NT2/D1 (cell line): ENCODE data around the gene ARHGEF4.

Experiments
- DNase-seq: peaks from one replicate; pipeline ENCODE4 v3.0.0-alpha.2; 2011; ENCODE audit warnings: low read depth, low spot score
- H3K27me3 ChIP-seq: 2 replicates; pipeline ENCODE4 v1.6.0; 2011; ENCODE audit warnings: mild to moderate bottlenecking; ENCODE audit not compliant: insufficient read length, insufficient read depth
- H3K36me3 ChIP-seq: 2 replicates; pipeline ENCODE4 v1.6.1; 2011; ENCODE audit warnings: mild to moderate bottlenecking, low read length, mixed read lengths; ENCODE audit not compliant: insufficient read depth, insufficient read length
- H3K4me1 ChIP-seq: 2 replicates; pipeline ENCODE4 v1.5.1; 2011; ENCODE audit not compliant: insufficient read depth, insufficient read length
- H3K4me3 ChIP-seq: 2 replicates; pipeline ENCODE4 v1.5.1; 2011; ENCODE audit warnings: low read depth; ENCODE audit not compliant: insufficient read length
- H3K9ac ChIP-seq: 2 replicates; pipeline ENCODE4 v1.6.0; 2011; ENCODE audit warnings: low read depth; ENCODE audit not compliant: insufficient read length
- H3K9me3 ChIP-seq: 2 replicates; pipeline ENCODE4 v1.5.1; 2011; ENCODE audit warnings: mild to moderate bottlenecking, low read length; ENCODE audit not compliant: insufficient read depth
- SUZ12 ChIP-seq: IDR thresholded peaks from 2 replicates; pipeline ENCODE4 v1.6.1; 2011; ENCODE audit not compliant: insufficient read length, insufficient read depth; ENCODE audit errors: extremely low read depth
- YY1 ChIP-seq: IDR thresholded peaks from 2 replicates; pipeline ENCODE4 v1.6.1; 2011; ENCODE audit not compliant: insufficient read length, insufficient read depth
- ZNF274 ChIP-seq: IDR thresholded peaks from 2 replicates; pipeline ENCODE4 v1.6.1; 2011; ENCODE audit warnings: mild to moderate bottlenecking, low read depth, low read length

Gene ARHGEF4

GRCh38 chr2:130996691-130997090 lies 160.0 kb downstream of the ARHGEF4 start:
- Histone ChIP-seq H3K9me3 (no peaks in the 10 kb centered on the region), H3K4me3 (no peak overlapping the region), H3K36me3 (no peaks in the 10 kb centered on the region), H3K4me1 (no peaks in the 10 kb centered on the region), H3K9ac (no peak overlapping the region), H3K27me3 (no peaks in the 10 kb centered on the region)
- no peak for DNase-seq
- TF ChIP-seq SUZ12 (no peak), YY1 (no peak), ZNF274 (no peak)

GRCh38 chr2:130997198-130997597 lies 160.5 kb downstream of the ARHGEF4 start:
- TF ChIP-seq SUZ12 (no peak), ZNF274 (no peak), YY1 (no peak)
- no peaks in the 10 kb centered on the region for H3K27me3 ChIP-seq

DNA sequence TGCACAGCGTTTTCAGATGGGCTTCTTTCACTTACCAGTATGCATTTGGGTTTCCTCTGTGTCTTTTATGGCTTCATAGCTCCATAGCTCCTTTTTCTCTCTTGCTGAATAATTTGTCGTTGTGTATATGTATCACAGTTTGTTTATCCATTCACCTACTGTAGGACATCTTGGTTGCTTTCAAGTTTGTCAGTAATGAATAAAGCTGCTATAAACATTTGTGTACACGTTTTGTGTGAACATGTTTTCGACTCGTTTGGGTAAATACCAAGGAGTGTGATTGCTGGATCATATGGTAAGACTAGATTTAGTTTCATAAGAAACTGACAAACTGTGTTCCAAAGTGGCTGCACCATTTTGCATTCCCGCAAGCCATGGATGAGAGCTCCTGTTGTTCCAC lies 161.8 kb downstream of the ARHGEF4 start:
- H3K27me3 ChIP-seq: no peaks in the 10 kb centered on the region
- no peaks in the 10 kb centered on the region for H3K4me1 ChIP-seq
- H3K9ac ChIP-seq: no peak overlapping the region
- TF ChIP-seq YY1 (no peak), ZNF274 (no peak)
- DNase-seq: no peak
- no peaks in the 10 kb centered on the region for H3K36me3 ChIP-seq
- H3K4me3 ChIP-seq: no peak overlapping the region
- H3K9me3 ChIP-seq: no peaks in the 10 kb centered on the region

More at GRCh38 chr2:130997198-130997597, 160.5 kb downstream of the ARHGEF4 start:
- Histone ChIP-seq H3K36me3 (no peaks in the 10 kb centered on the region), H3K9ac (no peak overlapping the region), H3K9me3 (no peaks in the 10 kb centered on the region), H3K4me1 (no peaks in the 10 kb centered on the region), H3K4me3 (no peak overlapping the region)
- no peak for DNase-seq

DNA sequence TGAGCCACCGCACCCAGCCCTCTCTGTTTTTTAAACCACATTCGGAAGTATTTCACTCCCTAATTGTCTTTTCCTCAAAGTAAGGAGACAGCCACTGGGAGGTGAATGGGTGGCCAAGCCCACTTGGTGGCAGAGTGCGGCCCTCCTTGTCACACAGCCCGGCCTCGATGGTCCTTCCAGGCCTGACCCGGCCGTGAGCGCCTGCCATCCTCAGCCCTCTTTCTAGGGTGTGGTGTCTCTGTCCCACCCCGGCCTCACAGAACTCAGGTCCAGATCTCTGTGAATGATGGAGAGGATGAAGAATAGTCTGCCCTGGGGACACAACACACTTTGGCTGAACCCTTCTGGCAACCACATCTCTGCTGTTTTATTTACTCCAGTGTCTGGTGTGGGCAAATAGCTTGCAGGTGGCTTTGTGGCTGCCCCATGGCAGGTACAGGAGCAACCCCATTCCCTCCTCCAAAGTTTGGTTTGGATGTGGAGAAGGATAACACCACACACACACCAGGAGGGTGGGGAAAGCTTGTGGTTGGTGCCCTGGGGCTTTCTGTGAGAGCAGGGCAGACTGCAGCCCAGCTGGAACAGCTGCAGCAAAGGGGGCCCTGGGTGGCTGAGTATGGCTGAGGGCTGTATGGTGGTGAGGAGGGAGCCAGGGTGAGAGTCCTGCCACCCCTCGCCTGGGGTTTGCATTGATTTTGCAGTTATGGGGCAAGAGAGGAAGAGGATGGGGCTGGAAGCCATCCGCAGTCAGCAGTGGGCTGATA lies 167.9 kb downstream of the ARHGEF4 start:
- no peaks in the 10 kb centered on the region for H3K27me3 ChIP-seq
- H3K9me3 ChIP-seq: no peaks in the 10 kb centered on the region
- H3K36me3 ChIP-seq: no peaks in the 10 kb centered on the region
- no peak for DNase-seq
- no peak for TF ChIP-seq YY1
- H3K4me3 ChIP-seq: no peak overlapping the region
- peaks cover 6% of the 10 kb centered on the region for H3K4me1 ChIP-seq
- no peak overlapping the region for H3K9ac ChIP-seq

DNA sequence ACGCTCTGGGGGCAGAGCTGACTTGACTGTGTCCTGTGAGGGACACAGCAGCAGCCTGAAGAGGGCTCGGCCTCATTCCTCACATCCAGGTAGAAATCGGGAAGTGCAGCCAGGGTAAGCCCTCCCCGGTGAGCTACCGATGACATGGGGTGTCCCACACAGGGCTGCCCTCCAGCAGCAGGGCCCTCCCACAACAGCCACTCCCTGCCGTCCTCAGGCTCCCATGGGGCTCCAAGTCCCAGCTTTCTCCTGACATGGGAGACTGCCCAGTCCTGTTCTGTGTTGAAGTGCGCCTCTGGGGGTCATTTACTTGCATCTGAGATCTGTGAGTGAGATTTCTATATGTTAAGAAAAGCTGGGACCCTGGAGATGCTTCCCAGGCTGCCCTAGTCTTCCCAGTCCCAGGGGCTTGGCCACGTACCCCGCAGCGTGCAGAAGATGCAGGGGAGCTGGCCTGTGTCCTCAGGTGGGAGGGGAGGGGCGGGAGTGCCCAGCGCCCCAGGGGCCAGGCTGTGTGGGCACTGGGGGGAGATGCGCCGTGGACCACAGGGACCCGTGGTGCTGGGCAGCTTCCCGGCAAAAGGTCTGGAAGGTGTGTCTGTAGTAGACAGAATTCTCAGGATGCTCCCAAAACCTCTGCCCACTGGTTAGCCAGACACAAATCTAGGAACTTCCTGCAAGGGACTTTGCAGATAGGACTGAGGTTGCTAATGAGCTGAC lies 168.7 kb downstream of the ARHGEF4 start:
- no peaks in the 10 kb centered on the region for H3K36me3 ChIP-seq
- H3K27me3 ChIP-seq: no peaks in the 10 kb centered on the region

GRCh38 chr2:131006561-131006960 lies 169.8 kb downstream of the ARHGEF4 start:
- Histone ChIP-seq H3K4me1 (peaks cover 6% of the 10 kb centered on the region), H3K27me3 (no peaks in the 10 kb centered on the region), H3K9ac (no peak overlapping the region), H3K36me3 (no peaks in the 10 kb centered on the region), H3K4me3 (no peak overlapping the region), H3K9me3 (no peaks in the 10 kb centered on the region)
- no peak for DNase-seq
- TF ChIP-seq SUZ12: no peak
- TF ChIP-seq ZNF274: no peak
- TF ChIP-seq YY1: no peak

More for the DNA sequence above, 168.7 kb downstream of the ARHGEF4 start:
- Histone ChIP-seq H3K4me1 (peaks cover 6% of the 10 kb centered on the region), H3K4me3 (no peak overlapping the region), H3K9me3 (no peaks in the 10 kb centered on the region), H3K9ac (no peak overlapping the region)
- DNase-seq: no peak
- TF ChIP-seq ZNF274: no peak
- no peak for TF ChIP-seq SUZ12
- TF ChIP-seq YY1: no peak

- H3K4me1 ChIP-seq: peaks cover 6% of the 10 kb centered on the region
Observed at GRCh38 chr2:131008967-131009366, 172.3 kb downstream of the ARHGEF4 start.

More at GRCh38 chr2:131008967-131009366, 172.3 kb downstream of the ARHGEF4 start:
- H3K4me3 ChIP-seq: no peak overlapping the region
- H3K27me3 ChIP-seq: no peaks in the 10 kb centered on the region
- no peak for DNase-seq
- no peak overlapping the region for H3K9ac ChIP-seq
- H3K9me3 ChIP-seq: no peaks in the 10 kb centered on the region
- TF ChIP-seq SUZ12 (no peak), YY1 (no peak), ZNF274 (no peak)
- no peaks in the 10 kb centered on the region for H3K36me3 ChIP-seq
